Amygdala (tissue), 56 donors: Measurements from ENCODE around the gene PTGIS.

Experiments
- DNase-seq, 56 donors: peaks; one replicate each; lab custom pipeline; 2025; lab: John Stamatoyannopoulos, UW

PTGIS gene

DNA sequence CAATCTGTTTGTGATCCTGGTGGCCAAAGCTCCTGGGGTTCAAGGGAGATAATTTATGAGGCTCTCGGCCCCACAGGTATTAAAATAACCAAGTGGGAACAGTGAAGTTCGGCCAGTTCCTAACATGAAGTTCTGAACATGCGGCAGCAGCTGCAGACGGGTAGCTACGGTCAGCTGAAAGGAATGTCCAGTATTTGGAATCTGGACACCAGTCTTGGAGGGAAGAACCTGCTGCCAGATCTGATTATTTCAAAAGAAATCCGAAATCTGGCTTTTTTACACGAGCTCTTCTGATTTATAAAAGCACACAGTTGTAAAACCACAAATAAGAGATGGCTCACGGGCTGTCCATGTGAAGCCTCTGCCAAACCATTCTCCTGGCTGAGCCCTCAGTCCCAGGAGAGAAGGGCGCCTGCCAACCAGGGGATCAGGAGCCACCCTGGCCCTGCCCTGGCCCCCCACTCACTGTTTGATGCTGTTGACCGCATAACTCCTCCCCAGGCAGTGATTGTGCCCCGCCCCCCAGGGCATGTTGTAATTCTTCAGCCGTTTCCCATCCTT is 57.3 kb downstream of the PTGIS start:
- DNase-seq, result no peak

DNA sequence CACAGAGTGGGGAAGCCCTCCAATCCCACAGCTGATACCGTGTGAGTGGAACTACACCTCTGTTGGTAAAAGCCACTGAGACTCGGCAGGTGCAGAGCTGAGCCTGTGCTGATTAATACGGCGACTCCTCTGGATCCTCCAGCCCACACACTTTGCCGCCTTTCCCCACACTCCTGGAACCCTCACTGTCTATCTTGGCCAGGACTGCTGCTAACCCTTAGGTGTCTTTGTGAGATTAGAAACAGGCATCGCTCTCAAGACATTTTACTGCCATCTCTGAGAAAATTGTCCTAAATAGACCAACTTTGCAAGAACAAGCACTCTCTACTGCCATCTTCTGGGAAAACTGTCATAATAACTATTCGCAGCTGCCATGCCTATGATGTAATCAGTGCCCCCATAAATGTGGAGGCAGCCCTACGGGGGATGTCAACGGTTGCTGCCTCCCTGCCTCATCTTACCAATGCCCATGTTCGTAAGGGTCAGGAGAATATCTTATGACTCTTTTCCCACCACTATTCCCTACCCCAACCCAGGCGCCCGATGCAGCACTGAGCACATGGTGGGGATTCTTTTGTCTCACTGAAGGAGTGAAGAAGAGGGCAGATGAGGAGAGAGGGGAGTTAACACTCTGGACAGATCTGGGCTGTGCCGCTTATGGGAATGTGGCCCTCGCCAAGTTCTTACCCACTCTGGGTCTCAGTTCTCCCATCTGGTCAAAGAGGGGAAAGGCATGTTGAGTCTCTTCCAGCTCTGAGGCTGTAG is 59.3 kb downstream of the PTGIS start:
- DNase-seq, result peak in 19 of 56 donors; percentile 5 to 53 (median 20)

DNA sequence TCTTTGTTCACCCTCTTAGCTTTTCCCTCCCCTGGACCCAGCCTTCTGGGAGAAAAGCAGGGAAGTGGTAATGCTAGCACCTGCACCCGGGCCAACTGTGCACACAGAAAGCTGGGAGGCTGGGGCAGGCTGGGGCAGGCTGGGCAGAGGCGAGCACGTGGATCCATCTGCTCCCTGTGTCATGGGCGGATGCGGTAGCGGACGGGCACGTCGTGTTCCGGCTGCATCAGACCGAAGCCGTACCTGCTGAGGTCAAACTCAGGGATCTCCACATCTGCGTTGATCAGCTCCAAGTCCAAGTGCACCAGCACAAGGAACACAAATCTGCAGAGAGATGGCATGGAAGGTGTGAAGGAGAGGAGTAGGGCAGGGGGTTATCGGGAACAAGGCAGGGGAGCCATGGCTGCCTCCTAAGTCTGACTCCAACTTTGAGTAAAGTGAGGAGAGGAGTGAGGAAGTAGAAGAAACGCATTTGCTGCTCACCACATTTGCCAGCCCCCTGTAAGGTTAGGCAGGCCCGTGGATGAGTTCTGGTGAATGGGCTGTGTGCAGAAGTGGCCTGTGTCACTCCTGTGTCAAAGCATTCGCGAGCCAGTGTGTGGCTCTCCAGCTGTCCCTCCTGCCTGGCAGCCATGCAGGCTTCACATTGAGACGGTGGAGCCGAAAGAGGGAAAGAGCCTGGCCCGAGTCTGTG is 60.0 kb downstream of the PTGIS start:
- no peak for DNase-seq

DNA sequence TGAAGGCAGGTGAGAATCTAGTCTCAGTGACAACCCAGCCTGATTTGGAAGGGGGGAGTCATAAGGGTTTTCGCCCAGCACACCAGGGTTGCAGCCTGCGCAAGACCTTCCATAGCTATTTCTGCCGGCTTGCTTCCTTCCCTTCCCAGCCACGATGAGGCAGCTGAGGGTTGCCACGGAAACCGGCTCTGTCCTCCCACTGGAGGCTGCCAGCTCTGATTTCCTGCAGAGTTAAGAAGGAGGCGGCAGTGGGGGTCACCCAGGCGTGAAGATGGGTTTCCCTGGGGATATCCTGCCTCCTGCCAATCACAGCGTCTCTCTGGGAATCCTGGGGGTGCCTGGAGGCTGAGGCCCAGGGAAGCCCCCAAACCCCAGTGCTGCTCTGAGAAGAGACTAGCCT is 62.4 kb downstream of the PTGIS start:
- DNase-seq, result peak in 46 of 56 donors; percentile 9 to 75 (median 50)

DNA sequence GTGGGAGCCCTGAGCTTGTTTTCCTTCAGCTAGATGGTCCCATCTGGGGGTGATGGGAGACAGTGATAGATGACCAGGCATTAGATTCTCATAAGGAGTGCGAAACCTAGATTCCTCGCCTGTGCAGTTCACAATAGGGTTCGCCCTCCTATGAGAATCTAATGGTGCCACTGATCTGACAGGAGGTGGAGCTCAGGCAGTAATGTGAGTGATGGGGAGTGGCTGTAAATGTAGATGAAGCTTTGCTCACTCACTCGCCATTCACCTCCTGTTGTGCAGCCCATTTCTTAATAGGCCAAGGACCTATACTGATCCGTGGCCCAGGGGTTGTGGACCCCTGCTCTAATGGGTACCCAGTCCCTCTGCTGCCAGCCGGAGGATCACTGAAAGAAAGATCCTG is 64.8 kb downstream of the PTGIS start:
- DNase-seq, result no peak

DNA sequence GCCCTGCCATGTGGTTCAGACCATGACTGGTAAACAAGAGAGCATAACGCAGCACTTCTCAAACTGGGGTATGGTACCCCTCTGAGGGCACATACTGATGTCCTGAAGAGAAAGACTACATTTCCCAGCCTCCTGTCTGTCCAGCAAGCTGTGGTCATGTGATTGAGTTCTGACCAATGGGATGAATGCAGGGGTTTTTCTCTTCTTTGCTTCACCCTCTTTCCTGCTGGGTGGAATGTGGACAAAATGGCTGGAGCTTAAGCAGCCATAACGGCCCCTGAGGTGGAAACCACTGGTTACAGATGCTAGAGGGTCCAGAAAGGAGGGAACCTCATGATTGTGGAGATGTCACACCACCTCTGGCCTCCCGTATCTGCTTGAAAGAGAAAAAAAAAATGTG is 66.0 kb downstream of the PTGIS start:
- DNase-seq, result no peak

DNA sequence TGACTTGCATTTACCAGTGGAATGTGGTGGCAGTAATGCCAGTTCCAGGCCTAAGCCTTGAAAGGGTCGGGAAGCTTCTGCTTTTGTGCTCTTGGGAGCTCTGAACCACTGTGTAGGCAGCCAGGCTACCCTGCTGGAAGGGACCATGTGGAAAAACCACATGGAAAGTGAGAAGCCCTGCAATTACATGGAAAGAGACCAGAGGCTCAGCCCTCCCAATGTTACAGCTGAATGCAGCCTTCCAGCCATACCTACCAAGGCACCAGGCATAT is 70.6 kb downstream of the PTGIS start:
- DNase-seq, result no peak

DNA sequence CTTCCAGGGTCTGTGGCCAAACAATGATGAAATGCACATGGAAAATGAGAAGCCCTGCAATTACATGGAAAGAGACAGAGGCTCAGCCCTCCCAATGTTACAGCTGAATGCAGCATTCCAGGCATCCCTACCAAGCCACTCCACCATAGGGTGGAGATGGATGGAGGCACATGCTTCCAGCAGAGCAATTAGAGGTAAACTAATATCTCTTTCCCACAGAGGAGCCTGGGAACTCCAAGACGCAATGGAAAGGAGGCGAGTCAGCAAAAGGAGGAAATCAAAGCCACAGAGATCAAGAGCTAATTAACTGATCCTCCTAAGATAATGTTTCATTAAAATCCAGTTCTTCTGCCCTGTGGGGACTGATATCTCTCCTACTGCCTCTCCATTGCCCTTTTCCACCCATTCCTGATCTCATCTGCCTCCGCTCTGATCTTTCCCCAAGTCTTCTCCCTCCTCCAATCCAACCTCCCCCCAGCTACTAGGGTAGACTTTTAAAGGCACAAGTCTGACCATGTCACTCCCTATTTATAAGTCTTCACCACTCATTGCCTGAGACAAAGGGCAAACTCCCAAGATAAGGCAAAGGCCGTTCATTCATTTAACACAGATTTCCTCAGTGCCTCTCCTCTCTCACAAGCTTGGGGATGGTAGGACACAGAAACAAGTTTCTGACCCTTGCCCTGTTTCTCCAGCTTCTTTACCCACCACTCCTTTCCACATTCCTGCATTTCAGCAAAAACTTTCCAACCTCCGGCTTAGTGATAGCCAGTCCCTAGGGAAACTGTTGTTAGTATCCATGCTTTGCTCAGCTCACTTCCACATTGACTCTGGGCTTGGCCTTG is 71.2 kb downstream of the PTGIS start:
- no peak for DNase-seq

DNA sequence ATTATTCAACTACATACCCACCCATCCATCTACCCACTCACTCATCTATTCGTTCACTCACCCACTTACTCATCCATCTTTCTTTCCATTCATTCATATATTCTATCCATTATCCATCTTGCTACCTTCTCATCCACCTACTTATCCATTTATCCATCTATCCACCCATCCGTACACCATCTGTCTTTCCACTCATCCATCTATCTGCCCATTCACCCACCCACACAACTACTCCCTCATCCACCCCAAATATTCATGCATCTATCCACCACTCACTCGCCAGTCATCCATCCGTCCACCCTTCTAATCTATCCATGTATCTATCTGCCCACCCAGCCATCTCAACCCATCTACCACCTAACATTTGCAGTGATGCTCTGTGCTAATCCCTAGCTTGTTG is 71.9 kb downstream of the PTGIS start:
- DNase-seq, result no peak

DNA sequence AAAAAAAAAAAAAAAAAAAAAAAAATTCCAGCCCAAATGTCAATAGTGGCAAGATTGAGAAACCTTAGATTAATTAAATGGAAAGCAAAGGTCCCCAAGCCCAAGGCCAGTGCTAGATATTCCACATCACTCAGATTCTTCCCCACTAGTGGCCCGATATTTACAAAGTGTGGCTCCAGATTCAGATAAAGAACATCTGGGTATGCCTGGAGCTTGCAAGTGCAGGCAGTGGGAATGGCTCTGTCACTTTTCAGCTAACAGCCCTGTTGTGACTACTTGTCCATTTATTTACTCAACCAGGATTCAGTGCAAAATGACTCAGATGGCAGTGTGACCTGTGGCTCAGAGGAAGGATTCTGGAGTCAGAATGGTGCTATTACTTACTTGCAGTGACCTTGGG is 77.2 kb downstream of the PTGIS start:
- DNase-seq, result no peak

DNA sequence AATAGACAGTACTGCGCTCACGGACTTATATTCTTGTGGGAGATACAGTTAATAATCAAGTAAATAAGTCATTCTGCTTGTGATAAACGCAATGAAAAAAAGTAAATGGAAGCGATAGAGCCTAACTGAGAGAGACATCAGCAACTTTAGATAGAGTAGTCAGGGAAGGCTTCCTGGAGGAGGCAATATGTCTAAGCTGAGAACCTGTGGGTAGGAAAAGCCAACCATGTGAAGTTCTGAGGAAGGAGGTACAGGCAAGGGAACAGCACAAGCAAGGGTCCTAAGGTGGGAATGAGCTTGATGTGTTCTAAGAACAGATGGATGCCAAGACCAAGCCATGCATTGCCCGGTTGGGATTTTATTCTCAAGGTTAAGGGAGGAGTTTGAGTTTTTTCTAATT is 78.2 kb downstream of the PTGIS start:
- DNase-seq, result no peak

DNA sequence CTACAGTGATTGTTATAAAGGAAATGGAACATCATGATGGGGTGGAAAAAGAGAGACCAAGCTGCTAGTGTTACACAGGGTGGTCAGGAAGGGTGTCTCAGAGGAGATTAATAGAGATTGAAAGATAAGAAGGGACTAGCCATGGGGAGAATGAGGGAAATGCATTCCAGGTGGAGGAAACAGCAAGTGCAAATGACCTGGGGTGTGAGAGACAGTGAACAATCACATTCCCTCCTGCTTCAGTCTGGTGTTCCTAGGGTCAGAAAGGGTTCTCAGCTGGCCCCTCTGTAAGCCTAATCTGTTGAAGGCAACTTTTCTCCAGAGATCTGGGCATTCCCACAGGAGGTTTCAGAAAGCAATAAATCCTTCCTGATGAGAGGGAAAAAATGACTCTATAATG is 81.9 kb downstream of the PTGIS start:
- DNase-seq, result no peak

DNA sequence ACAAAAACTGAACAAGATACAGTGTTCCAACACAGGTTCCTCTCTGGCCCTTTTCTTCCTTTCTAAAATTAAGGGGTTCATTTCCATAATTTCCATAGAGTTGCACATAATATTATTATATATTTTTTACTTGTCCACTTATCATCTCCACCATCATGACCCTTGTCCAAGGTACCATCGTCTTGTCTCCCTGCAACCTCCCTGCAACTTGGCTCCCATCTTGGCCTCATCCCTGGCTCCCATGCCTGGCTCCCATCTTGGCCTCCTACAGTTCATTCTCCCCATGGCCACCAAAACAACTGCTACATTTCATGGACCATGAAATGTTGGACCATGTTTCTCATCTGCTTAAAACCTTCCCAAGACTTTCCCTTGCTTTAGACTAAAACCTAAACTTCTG is 82.4 kb downstream of the PTGIS start:
- DNase-seq, result no peak

DNA sequence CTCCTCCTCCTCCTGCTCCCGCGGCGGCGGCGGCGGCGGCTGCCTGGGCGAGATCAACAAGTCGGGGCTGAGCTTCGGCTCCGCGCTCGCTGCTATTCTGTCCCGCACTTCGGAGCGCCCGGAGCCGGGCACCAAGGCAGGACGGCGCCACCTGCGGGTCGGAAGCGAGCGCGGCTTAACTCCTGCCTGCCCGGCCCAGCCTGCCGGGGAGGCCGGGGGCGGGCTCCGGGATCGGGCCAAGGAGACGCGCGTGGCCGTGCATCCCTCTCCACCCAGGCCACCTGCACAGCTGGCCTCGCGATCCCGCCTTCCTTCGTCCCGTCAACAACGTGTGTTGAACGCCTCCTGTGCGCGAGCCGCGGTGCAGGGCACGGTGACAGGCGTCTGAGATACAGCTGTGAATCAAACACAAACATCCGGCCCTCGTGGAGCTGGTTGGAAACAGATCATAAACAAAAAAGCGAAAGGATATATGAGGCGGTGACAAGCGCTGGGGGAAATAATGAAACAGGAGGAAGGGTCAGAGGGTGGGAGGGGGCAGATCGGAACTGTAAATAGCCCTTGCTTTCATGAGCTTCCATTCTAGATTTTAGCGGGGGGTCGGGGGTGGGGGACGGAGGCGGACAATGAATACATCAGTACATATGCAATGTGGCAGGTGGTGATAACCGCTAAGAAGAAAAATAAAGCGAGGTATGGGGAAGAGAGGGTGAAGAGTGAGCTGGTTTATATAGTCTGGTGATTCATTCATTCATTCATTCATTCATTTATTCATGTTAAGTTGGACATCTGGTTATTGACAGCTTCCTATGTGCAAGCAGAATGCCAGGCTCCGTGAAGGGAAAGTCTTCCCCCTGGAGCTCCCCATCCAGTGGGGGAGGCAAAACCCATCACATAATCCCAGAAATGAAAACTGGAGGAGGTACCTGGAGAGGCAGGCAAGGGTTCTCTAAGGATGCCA is 83.5 kb downstream of the PTGIS start:
- peak in 50 of 56 donors; percentile 13 to 82 (median 56) for DNase-seq

DNA sequence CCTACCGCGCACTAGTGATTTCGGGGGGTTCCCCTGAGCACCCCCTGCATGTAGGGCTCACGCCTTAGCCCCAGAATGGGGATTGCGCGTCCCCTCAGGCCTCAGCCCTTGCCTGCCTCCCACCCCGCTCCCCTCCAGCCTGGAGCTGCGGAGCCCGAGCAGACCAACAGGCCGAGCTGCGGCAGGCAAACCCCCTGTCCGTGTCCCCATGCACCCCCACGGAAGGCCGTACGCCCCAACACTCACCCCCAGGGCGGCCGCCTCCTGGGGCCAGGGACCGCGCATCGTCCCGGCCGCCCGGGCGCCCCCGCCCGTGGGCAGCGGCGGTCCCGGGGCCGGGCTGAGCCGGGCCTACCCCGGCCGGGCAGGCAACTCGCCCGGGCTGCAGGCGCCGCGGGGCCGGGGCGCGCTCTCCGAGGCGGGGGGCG is 84.2 kb downstream of the PTGIS start:
- DNase-seq, result peak in 2 of 56 donors; percentile 6 to 37

DNA sequence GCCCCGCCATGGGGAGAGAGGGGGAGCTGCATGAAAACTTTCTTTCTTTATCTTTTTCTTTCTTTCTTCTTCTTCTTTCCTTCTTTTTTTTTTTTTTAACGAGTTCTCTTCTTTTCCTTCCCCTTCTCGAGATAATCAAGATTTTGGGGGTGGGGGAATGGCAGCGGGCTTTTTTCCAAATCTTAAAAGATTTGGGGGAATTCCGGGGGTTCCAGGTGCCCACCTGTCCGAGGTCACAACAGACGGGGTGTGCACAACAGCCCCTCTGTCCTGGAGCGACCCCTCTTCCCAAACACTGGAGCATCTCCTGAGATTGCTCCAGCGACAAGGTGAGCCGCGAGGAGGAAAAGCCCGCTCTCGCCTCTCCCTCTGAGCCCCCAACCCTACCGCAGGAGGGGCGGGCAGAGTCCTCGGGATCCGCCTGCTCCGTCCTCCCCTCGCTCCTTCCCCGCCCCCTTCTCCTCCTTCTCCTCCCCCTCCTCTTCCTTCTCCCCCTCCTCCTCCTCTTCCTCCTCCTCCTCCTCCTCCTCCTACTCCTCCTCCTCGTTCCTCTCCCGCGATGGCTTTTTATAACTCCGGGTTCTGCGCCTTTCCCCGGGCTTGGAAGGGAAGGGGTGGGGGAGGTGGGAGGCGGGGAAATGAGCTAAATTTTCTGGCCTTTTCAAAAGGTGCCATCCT is 84.8 kb downstream of the PTGIS start:
- DNase-seq, result peak in 2 of 56 donors; percentile 25 to 29

DNA sequence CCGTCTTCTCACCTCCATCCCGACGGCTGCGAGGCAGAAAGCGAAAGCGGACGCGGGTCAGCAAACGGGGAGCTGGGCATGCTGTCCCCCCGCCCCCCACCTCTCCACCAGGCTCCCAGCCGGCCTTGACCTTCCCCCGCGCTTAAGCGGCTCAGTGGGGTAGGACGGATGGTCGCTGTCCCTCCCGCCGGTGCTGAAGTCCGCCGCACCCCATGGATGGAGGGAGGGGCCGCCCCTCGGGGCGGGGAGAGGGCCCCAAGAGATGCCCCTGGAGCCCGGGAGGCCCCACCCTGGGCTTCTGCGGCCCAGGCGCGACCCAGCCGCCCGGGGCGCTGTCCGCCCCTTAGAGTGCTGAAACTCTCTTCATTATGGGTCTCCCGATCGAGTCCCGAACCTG is 85.3 kb downstream of the PTGIS start, which contains the start of gene KCNB1:
TSS of gene KCNB1 (minus strand) at position 48 of the 397 bp plus-strand sequence. CDS start 188 bp downstream, outside the sequence.
- peak in 16 of 56 donors; percentile 5 to 38 (median 16) for DNase-seq

DNA sequence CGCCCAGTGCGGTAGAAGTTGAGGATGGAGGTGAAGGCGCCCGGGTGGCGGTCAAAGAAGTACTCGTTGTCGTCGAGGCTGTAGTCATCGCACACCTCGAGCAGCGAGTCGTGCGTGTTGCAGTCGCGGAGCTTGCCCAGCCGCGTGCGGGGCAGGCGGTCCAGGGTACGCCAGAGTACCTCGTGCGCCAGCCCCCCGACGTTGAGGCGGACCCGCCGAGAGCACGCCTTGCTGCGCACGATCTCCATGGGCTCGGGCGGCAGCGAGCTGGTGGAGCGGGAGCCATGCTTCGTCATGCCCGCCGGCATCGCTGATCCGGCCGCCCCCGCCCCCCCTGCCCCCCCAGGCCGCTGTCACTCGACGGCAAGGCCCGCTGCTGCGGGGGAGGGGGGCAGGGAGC is 85.8 kb downstream of the PTGIS start:
- no peak for DNase-seq

DNA sequence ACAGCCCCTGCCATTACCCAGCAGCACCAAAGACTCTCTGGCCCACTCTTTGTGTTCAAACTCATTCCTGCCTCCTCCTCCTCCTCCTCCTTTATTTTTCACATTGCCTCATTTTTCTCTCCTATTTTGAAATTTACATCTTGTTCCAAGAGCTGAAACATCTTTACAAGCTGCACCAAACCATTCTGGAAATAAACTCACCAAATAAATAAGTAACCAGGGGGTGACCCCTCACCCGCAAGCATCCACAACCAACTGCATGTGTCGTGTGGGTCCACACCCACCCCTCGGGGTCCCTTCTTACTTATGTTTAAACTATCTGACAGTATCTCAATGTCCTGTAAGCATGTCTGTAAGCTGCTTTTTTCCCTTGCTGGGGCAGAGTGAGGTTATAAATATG is 86.8 kb downstream of the PTGIS start:
- DNase-seq, result no peak
